ENCODE results near the gene TLR7.

GRCh38 chrX:12865359-12865758, 1.5 kb upstream of the TLR7 start:
- TF ChIP-seq EGR1 (IDR thresholded peaks at IDR 0.05) (no peak), TAF1 (IDR thresholded peaks at IDR 0.05; ENCODE audit: low read depth) (no peak), REST (IDR thresholded peaks at IDR 0.05; ENCODE audit: low read depth) (no peak), YY1 (IDR thresholded peaks at IDR 0.05; ENCODE audit: low read depth) (no peak), CEBPB (IDR thresholded peaks at IDR 0.05) (no peak), CREB1 (IDR thresholded peaks at IDR 0.05; ENCODE audit: low read depth) (no peak), NFIC (IDR thresholded peaks at IDR 0.05) (no peak), MAX (IDR thresholded peaks at IDR 0.05) (no peak)

Measured in Ishikawa (cell line).